ENCODE measurements around the gene HPCAL1. TPM values are rescaled to one million over a fixed set of nuclear protein-coding genes. Genes with fewer than 3 reads are reported as not detected.

HPCAL1 gene
- polyA plus RNA-seq, 1 donor from 2014 or later = 63.4 TPM

DNA sequence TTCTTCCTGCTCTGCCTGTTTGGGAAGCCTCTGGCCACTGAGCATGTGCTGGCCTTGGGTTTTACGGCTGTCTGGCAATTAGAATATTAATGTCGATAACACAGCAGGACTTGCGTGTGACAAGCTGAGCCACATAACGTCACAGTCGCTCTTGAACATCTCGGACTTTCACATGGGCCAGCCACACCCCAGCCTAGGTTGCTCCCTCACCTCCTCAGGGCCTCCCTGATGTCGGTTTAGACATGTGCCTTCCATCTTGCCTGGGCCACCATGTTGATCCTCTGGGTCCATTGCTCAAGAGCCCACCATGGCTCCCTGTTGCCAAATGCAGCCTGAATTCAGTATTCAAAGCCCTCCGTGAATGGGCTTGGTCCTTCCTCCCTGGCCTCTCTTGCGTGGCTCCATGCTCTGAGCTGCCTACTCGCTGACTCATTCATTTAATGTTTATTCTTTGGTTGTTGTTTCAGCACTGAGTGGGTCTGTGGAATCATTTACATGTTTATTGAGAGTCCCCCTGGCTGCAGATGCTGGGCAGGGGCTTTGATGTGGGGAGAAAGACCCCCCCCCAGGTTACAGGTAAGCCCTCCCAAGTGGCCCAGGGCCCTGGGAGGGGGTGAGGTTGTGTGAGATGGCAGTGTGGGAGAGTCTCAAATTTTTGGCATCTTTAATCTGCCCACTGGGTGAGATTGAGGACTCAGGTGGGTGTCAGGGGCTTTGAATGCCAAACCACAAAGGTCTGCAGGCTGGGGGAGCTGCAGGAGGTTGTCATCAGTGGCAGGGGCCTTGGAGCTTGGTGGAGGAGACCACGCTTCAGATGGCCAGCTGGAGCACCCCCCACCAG is 83.4 kb downstream of the HPCAL1 start:
- Histone ChIP-seq H3F3A (ENCODE audit: insufficient read depth, low read length, poor library complexity, severe bottlenecking) (no peaks in the 10 kb centered on the region), H2AFZ (ENCODE audit: low read depth, low read length) (no peak overlapping the region), H3K27me3 (ENCODE audit: insufficient read depth, low read depth, low read length) (no peaks in the 10 kb centered on the region), H3K36me3 (ENCODE audit: insufficient read depth, low read length) (no peaks in the 10 kb centered on the region), H3K9ac (ENCODE audit: low read length) (no peak overlapping the region), H3K4me2 (ENCODE audit: low read length) (no peak overlapping the region), H3K9me2 (ENCODE audit: insufficient read depth, low read length) (no peaks in the 10 kb centered on the region), H3K4me3 (ENCODE audit: low read length) (peak overlapping the region; percentile 10), H3K79me2 (replicated peaks; ENCODE audit: insufficient read depth, low read length) (no peaks in the 10 kb centered on the region), H3K27ac (ENCODE audit: low read length) (peak overlapping the region; percentile 49), H4K20me1 (ENCODE audit: insufficient read depth) (no peaks in the 10 kb centered on the region), H3K9me3 (ENCODE audit: low read length) (no peaks in the 10 kb centered on the region)
- no peak for TF ChIP-seq RAD21 (conservative IDR thresholded peaks at IDR 0.05)
- TF ChIP-seq MXI1 (conservative IDR thresholded peaks at IDR 0.05; ENCODE audit: poor library complexity, severe bottlenecking) = no peak
- TF ChIP-seq SMC3 (conservative IDR thresholded peaks at IDR 0.05; ENCODE audit: poor library complexity) = no peak
- TF ChIP-seq EZH2 (IDR thresholded peaks at IDR 0.05; ENCODE audit: borderline replicate concordance, insufficient read depth, low read length, poor library complexity, severe bottlenecking) = no peak
- TF ChIP-seq, protein P1, sequence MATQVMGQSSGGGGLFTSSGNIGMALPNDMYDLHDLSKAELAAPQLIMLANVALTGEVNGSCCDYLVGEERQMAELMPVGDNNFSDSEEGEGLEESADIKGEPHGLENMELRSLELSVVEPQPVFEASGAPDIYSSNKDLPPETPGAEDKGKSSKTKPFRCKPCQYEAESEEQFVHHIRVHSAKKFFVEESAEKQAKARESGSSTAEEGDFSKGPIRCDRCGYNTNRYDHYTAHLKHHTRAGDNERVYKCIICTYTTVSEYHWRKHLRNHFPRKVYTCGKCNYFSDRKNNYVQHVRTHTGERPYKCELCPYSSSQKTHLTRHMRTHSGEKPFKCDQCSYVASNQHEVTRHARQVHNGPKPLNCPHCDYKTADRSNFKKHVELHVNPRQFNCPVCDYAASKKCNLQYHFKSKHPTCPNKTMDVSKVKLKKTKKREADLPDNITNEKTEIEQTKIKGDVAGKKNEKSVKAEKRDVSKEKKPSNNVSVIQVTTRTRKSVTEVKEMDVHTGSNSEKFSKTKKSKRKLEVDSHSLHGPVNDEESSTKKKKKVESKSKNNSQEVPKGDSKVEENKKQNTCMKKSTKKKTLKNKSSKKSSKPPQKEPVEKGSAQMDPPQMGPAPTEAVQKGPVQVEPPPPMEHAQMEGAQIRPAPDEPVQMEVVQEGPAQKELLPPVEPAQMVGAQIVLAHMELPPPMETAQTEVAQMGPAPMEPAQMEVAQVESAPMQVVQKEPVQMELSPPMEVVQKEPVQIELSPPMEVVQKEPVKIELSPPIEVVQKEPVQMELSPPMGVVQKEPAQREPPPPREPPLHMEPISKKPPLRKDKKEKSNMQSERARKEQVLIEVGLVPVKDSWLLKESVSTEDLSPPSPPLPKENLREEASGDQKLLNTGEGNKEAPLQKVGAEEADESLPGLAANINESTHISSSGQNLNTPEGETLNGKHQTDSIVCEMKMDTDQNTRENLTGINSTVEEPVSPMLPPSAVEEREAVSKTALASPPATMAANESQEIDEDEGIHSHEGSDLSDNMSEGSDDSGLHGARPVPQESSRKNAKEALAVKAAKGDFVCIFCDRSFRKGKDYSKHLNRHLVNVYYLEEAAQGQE (IDR thresholded peaks at IDR 0.05; ENCODE audit: borderline replicate concordance) = no peak
- TF ChIP-seq TAF1 (IDR thresholded peaks at IDR 0.05; ENCODE audit: low read depth) = no peak
- TF ChIP-seq, protein P2, sequence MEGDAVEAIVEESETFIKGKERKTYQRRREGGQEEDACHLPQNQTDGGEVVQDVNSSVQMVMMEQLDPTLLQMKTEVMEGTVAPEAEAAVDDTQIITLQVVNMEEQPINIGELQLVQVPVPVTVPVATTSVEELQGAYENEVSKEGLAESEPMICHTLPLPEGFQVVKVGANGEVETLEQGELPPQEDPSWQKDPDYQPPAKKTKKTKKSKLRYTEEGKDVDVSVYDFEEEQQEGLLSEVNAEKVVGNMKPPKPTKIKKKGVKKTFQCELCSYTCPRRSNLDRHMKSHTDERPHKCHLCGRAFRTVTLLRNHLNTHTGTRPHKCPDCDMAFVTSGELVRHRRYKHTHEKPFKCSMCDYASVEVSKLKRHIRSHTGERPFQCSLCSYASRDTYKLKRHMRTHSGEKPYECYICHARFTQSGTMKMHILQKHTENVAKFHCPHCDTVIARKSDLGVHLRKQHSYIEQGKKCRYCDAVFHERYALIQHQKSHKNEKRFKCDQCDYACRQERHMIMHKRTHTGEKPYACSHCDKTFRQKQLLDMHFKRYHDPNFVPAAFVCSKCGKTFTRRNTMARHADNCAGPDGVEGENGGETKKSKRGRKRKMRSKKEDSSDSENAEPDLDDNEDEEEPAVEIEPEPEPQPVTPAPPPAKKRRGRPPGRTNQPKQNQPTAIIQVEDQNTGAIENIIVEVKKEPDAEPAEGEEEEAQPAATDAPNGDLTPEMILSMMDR (IDR thresholded peaks at IDR 0.05; ENCODE audit: poor library complexity, severe bottlenecking) = no peak
- no peak for TF ChIP-seq EP300 (conservative IDR thresholded peaks at IDR 0.05; ENCODE audit: poor library complexity, severe bottlenecking)
- no peak for TF ChIP-seq POLR2AphosphoS5 (IDR thresholded peaks at IDR 0.05)

DNA sequence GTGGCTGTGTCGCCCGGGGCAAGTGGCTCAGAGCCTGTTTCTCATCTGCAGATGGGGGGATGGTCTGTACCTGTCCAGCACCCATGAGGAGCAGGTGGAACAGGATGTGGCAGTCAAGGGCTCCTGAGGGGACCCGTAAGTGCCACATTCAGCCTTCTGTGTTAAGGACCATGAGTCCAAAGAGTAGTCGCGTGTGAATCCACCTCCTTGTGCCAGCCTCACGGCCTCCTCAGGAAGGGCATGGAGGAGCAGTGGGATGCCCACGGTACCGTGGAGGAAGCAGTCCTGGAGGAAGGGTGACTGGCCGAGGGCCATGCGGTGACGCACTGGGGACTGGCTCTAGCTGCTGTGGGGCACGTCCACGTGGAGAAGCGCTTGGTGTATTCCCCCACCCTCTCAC is 84.3 kb downstream of the HPCAL1 start:
- Histone ChIP-seq H3F3A (ENCODE audit: insufficient read depth, low read length, poor library complexity, severe bottlenecking) (no peaks in the 10 kb centered on the region), H2AFZ (ENCODE audit: low read depth, low read length) (no peak overlapping the region), H3K36me3 (ENCODE audit: insufficient read depth, low read length) (no peaks in the 10 kb centered on the region), H3K4me2 (ENCODE audit: low read length) (no peak overlapping the region), H3K79me2 (replicated peaks; ENCODE audit: insufficient read depth, low read length) (no peaks in the 10 kb centered on the region), H3K9ac (ENCODE audit: low read length) (no peak overlapping the region), H3K4me3 (ENCODE audit: low read length) (no peak overlapping the region), H3K27ac (ENCODE audit: low read length) (no peak overlapping the region), H4K20me1 (ENCODE audit: insufficient read depth) (no peaks in the 10 kb centered on the region), H3K9me3 (ENCODE audit: low read length) (no peaks in the 10 kb centered on the region), H3K27me3 (ENCODE audit: insufficient read depth, low read depth, low read length) (no peaks in the 10 kb centered on the region), H3K9me2 (ENCODE audit: insufficient read depth, low read length) (no peaks in the 10 kb centered on the region)
- TF ChIP-seq, protein P1 (IDR thresholded peaks at IDR 0.05; ENCODE audit: borderline replicate concordance) = no peak
- TF ChIP-seq RAD21 (conservative IDR thresholded peaks at IDR 0.05) = no peak
- no peak for TF ChIP-seq MXI1 (conservative IDR thresholded peaks at IDR 0.05; ENCODE audit: poor library complexity, severe bottlenecking)
- no peak for TF ChIP-seq EZH2 (IDR thresholded peaks at IDR 0.05; ENCODE audit: borderline replicate concordance, insufficient read depth, low read length, poor library complexity, severe bottlenecking)
- TF ChIP-seq POLR2AphosphoS5 (IDR thresholded peaks at IDR 0.05) = no peak
- no peak for TF ChIP-seq TAF1 (IDR thresholded peaks at IDR 0.05; ENCODE audit: low read depth)
- TF ChIP-seq, protein P2 (IDR thresholded peaks at IDR 0.05; ENCODE audit: poor library complexity, severe bottlenecking) = no peak
- no peak for TF ChIP-seq SMC3 (conservative IDR thresholded peaks at IDR 0.05; ENCODE audit: poor library complexity)
- no peak for TF ChIP-seq EP300 (conservative IDR thresholded peaks at IDR 0.05; ENCODE audit: poor library complexity, severe bottlenecking)
